ENCODE data around the gene ADSS1. TPM values are rescaled to one million over a fixed set of nuclear protein-coding genes. Genes with fewer than 3 reads are reported as not detected.

ADSS1 gene
- total RNA-seq, 4 donors from 2014 or later: 3.4 to 11.4 (median 8.4) TPM

GRCh38 chr14:104738375-104739019, 14.5 kb downstream of the ADSS1 start:
- intact Hi-C loops (cut with DNase I): no loop called here
- Histone ChIP-seq H3K4me3 (no peak overlapping the region), H3K9me3 (no peaks in the 10 kb centered on the region), H3K27ac (no peak overlapping the region), H3K27me3 (no peaks in the 10 kb centered on the region), H3K4me1 (peaks cover 16 to 45% (median 29%) of the 10 kb centered on the region in 3 donors), H3K36me3 (peaks cover 0 to 25% (median 0%) of the 10 kb centered on the region in 3 donors)
- no peak for DNase-seq
- 83 to 91% methylated on average over 4 to 5 of the region's 18 CpGs for WGBS, 2 donors
- TF ChIP-seq CTCF (IDR thresholded peaks at IDR 0.05) (no peak), POLR2A (IDR thresholded peaks at IDR 0.05) (no peak)

- WGBS, 2 donors: 86 to 92% methylated on average over 9 to 10 of the region's 17 CpGs
Measured at GRCh38 chr14:104739026-104739425, 15.0 kb downstream of the ADSS1 start.

GRCh38 chr14:104739546-104740516, 15.8 kb downstream of the ADSS1 start:
- no peaks in the 10 kb centered on the region for H3K9me3 ChIP-seq
- WGBS, 2 donors: 82 to 90% methylated on average over 17 to 21 of the region's 29 CpGs
- no peak for DNase-seq
- TF ChIP-seq CTCF (IDR thresholded peaks at IDR 0.05) (no peak), POLR2A (IDR thresholded peaks at IDR 0.05) (no peak)
- H3K36me3 ChIP-seq: peaks cover 0 to 37% (median 0%) of the 10 kb centered on the region in 3 donors
- no peak overlapping the region for H3K4me3 ChIP-seq
- intact Hi-C loops (cut with DNase I): no loop called here
- no peak overlapping the region for H3K27ac ChIP-seq
- no peaks in the 10 kb centered on the region for H3K27me3 ChIP-seq
- H3K4me1 ChIP-seq: peaks cover 14 to 31% (median 24%) of the 10 kb centered on the region in 3 donors

More at GRCh38 chr14:104739026-104739425, 15.0 kb downstream of the ADSS1 start:
- H3K4me1 ChIP-seq: peaks cover 14 to 39% (median 27%) of the 10 kb centered on the region in 3 donors
- H3K9me3 ChIP-seq: no peaks in the 10 kb centered on the region
- H3K4me3 ChIP-seq: no peak overlapping the region
- intact Hi-C loops (cut with DNase I): no loop called here
- TF ChIP-seq CTCF (IDR thresholded peaks at IDR 0.05) (no peak), POLR2A (IDR thresholded peaks at IDR 0.05) (no peak)
- H3K36me3 ChIP-seq: peaks cover 0 to 29% (median 0%) of the 10 kb centered on the region in 3 donors
- no peaks in the 10 kb centered on the region for H3K27me3 ChIP-seq
- no peak overlapping the region for H3K27ac ChIP-seq
- DNase-seq: no peak

- H3K27me3 ChIP-seq: no peaks in the 10 kb centered on the region
- intact Hi-C loops (cut with DNase I): no loop called here
- peaks cover 0 to 37% (median 0%) of the 10 kb centered on the region in 3 donors for H3K36me3 ChIP-seq
- no peak overlapping the region for H3K4me3 ChIP-seq
- no peak overlapping the region for H3K27ac ChIP-seq
- WGBS, 2 donors: 89 to 91% methylated on average over 13 of the region's 29 CpGs
- no peak for TF ChIP-seq CTCF (IDR thresholded peaks at IDR 0.05)
- H3K4me1 ChIP-seq: peaks cover 7 to 27% (median 19%) of the 10 kb centered on the region in 3 donors
- no peaks in the 10 kb centered on the region for H3K9me3 ChIP-seq
- no peak for DNase-seq
Measured at GRCh38 chr14:104741108-104741802, 17.2 kb downstream of the ADSS1 start.

Data from esophagus squamous epithelium (tissue), 5 donors.